ENCODE results near the gene MYDGF. TPM values are rescaled to one million over a fixed set of nuclear protein-coding genes. Genes with fewer than 3 reads are reported as not detected.

Gene MYDGF
- total and polyA plus RNA-seq, 9 of the 15 experiments (the other 6 are each of a cell fraction or from before 2014, with no cell fraction given), result 4.2 to 141 (median 82.1) TPM

DNA sequence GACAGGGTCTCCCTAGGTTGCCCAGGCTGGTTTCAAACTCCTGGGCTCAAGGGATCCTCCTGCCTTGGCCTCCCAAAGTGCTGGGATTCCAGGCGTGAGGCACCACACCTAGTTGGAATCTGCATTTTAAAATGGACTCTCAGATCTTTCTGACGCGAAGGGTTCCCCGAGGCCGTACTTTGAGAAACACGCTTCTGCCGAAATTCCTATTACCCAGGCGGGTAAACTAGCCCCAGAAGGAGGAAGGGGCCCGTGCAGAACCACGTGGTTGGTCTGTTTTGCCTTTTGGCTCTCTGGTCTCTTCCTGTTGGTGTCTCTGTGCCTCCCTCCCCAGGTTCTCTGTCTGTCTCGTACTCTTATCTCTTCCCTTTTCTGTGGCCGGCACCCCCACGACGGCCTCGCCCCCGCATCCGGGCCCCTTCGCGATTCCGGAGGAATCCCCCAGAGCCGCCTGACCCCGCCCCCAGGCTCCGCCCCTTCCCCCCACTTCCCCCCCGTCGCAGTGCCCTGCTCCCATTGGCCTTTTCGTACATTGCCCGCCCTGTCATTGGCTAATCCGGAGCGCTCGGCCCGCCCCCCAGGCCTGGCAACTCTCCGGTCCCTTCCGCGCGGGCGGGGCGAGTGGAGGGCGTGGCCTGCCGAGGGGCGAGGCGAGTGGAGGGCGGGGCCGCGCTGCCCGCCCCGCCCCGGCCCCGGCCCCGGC, 31.2 kb downstream of the MYDGF start, which contains the start of gene TNFAIP8L1 (continued):
- TF ChIP-seq SIN3B (IDR thresholded peaks at IDR 0.05; ENCODE audit: low read depth) (no peak), PHF20 (IDR thresholded peaks at IDR 0.05; ENCODE audit: partially characterized antibody) (peak; percentile 25), COPS2 (conservative IDR thresholded peaks at IDR 0.05) (no peak), U2AF2 (optimal IDR thresholded peaks at IDR 0.05; ENCODE audit: low read depth, low read length) (no peak), TAF7 (tag; IDR thresholded peaks at IDR 0.05) (no peak), ATF7 (IDR thresholded peaks at IDR 0.05) (peak; percentile 54; the same call in 1 of the 2 replicates), RCOR1 (IDR thresholded peaks at IDR 0.05; ENCODE audit: borderline replicate concordance in 1 of 2, low read depth in 2 of 2, low read length in 2 of 2) (peak in 1 of 2 experiments; percentile 72; a peak in 1 of 4 replicates), PYGO2 (tag; IDR thresholded peaks at IDR 0.05) (no peak), MTA2 (IDR thresholded peaks at IDR 0.05; ENCODE audit: low read depth) (no peak), POLR2G (IDR thresholded peaks at IDR 0.05; ENCODE audit: low read depth, low read length) (no peak), NR1H2 (CRISPR knock-in tag; IDR thresholded peaks at IDR 0.05) (no peak), ZNF77 (CRISPR knock-in tag; IDR thresholded peaks at IDR 0.05) (no peak), CXXC5 (CRISPR knock-in tag; IDR thresholded peaks at IDR 0.05) (peak; percentile 85), HCFC1 (IDR thresholded peaks at IDR 0.05; ENCODE audit: low read depth, low read length) (0 out of 2 replicates have a peak, but pooled peaks have one; percentile 35), LARP7 (IDR thresholded peaks at IDR 0.05) (no peak), NFXL1 (CRISPR knock-in tag; IDR thresholded peaks at IDR 0.05) (no peak), CHD2 (IDR thresholded peaks at IDR 0.05; ENCODE audit: low read depth, low read length) (peak; percentile 62), RFX7 (CRISPR knock-in tag; IDR thresholded peaks at IDR 0.05) (no peak)
- TF ChIP-seq, protein P1, sequence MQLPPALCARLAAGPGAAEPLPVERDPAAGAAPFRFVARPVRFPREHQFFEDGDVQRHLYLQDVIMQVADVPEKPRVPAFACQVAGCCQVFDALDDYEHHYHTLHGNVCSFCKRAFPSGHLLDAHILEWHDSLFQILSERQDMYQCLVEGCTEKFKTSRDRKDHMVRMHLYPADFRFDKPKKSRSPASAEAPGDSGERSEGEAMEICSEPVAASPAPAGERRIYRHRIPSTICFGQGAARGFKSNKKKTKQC (CRISPR knock-in tag; IDR thresholded peaks at IDR 0.05), result peak; percentile 43; the same call in 1 of the 2 replicates
- TF ChIP-seq, protein P2, sequence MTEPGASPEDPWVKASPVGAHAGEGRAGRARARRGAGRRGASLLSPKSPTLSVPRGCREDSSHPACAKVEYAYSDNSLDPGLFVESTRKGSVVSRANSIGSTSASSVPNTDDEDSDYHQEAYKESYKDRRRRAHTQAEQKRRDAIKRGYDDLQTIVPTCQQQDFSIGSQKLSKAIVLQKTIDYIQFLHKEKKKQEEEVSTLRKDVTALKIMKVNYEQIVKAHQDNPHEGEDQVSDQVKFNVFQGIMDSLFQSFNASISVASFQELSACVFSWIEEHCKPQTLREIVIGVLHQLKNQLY (CRISPR knock-in tag; conservative IDR thresholded peaks at IDR 0.05), result no peak
- TF ChIP-seq, protein P3, sequence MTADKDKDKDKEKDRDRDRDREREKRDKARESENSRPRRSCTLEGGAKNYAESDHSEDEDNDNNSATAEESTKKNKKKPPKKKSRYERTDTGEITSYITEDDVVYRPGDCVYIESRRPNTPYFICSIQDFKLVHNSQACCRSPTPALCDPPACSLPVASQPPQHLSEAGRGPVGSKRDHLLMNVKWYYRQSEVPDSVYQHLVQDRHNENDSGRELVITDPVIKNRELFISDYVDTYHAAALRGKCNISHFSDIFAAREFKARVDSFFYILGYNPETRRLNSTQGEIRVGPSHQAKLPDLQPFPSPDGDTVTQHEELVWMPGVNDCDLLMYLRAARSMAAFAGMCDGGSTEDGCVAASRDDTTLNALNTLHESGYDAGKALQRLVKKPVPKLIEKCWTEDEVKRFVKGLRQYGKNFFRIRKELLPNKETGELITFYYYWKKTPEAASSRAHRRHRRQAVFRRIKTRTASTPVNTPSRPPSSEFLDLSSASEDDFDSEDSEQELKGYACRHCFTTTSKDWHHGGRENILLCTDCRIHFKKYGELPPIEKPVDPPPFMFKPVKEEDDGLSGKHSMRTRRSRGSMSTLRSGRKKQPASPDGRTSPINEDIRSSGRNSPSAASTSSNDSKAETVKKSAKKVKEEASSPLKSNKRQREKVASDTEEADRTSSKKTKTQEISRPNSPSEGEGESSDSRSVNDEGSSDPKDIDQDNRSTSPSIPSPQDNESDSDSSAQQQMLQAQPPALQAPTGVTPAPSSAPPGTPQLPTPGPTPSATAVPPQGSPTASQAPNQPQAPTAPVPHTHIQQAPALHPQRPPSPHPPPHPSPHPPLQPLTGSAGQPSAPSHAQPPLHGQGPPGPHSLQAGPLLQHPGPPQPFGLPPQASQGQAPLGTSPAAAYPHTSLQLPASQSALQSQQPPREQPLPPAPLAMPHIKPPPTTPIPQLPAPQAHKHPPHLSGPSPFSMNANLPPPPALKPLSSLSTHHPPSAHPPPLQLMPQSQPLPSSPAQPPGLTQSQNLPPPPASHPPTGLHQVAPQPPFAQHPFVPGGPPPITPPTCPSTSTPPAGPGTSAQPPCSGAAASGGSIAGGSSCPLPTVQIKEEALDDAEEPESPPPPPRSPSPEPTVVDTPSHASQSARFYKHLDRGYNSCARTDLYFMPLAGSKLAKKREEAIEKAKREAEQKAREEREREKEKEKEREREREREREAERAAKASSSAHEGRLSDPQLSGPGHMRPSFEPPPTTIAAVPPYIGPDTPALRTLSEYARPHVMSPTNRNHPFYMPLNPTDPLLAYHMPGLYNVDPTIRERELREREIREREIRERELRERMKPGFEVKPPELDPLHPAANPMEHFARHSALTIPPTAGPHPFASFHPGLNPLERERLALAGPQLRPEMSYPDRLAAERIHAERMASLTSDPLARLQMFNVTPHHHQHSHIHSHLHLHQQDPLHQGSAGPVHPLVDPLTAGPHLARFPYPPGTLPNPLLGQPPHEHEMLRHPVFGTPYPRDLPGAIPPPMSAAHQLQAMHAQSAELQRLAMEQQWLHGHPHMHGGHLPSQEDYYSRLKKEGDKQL (CRISPR knock-in tag; IDR thresholded peaks at IDR 0.05; ENCODE audit: borderline replicate concordance), result no peak
- TF ChIP-seq, protein P4, sequence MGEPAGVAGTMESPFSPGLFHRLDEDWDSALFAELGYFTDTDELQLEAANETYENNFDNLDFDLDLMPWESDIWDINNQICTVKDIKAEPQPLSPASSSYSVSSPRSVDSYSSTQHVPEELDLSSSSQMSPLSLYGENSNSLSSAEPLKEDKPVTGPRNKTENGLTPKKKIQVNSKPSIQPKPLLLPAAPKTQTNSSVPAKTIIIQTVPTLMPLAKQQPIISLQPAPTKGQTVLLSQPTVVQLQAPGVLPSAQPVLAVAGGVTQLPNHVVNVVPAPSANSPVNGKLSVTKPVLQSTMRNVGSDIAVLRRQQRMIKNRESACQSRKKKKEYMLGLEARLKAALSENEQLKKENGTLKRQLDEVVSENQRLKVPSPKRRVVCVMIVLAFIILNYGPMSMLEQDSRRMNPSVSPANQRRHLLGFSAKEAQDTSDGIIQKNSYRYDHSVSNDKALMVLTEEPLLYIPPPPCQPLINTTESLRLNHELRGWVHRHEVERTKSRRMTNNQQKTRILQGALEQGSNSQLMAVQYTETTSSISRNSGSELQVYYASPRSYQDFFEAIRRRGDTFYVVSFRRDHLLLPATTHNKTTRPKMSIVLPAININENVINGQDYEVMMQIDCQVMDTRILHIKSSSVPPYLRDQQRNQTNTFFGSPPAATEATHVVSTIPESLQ (CRISPR knock-in tag; IDR thresholded peaks at IDR 0.05), result no peak

Data from K562 (cell line).